PFSK-1 (cell line): Measurements from ENCODE around the gene MAP7.

Experiments
- FOXP2 ChIP-seq: optimal IDR thresholded peaks from 2 replicates; pipeline ENCODE3; 2011; ENCODE audit warnings: borderline replicate concordance, control low read depth, inconsistent platforms; ENCODE audit not compliant: insufficient read depth; ENCODE audit errors: extremely low read length, extremely low read depth
- POLR2AphosphoS5 ChIP-seq: IDR thresholded peaks from 2 replicates; pipeline ENCODE4 v1.6.1; 2012; ENCODE audit warnings: low read depth, mild to moderate bottlenecking, control low read depth, low read length, moderate library complexity
- SIN3A ChIP-seq: IDR thresholded peaks from 2 replicates; pipeline ENCODE4 v1.6.1; 2012; ENCODE audit warnings: mild to moderate bottlenecking, low read length, moderate library complexity, borderline replicate concordance; ENCODE audit not compliant: insufficient read depth
- TAF1 ChIP-seq: IDR thresholded peaks from 2 replicates; pipeline ENCODE4 v1.6.1; 2012; ENCODE audit warnings: low read length, control low read depth, borderline replicate concordance; ENCODE audit not compliant: insufficient read depth
- TF ChIP-seq, protein P1 (sequence below), 2 experiments: IDR thresholded peaks; 2 replicates each; pipeline versions ENCODE4 v1.6.1 to v1.8.0; 2011 to 2012; ENCODE audit warnings: low read depth in 2 of 2, low read length in 2 of 2, control low read depth in 1 of 2, inconsistent platforms in 1 of 2, mild to moderate bottlenecking in 1 of 2, moderate library complexity in 1 of 2; ENCODE audit not compliant: insufficient read depth in 1 of 2

Gene MAP7

DNA sequence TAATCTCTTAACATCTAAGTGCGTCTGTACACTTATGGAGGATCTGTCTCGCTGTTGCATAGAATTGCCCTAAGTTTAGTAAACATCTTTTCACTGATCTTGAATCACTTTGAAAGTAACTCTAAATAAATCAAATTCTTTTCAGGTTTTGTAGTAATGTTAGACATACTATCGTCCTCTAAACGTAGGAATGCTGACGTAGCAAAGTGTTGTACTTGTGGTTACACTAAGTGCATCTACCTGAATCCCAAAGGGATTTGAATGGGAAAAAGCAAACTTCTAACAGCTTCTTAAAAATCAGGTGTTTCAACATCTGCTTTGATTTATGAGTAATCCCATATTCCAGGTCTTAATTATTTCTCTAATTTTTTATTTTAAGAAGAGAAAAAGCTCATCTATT, 49.8 kb downstream of the MAP7 start:
- TF ChIP-seq FOXP2 (no peak), POLR2AphosphoS5 (no peak), SIN3A (no peak), TAF1 (no peak)
- TF ChIP-seq, protein P1, sequence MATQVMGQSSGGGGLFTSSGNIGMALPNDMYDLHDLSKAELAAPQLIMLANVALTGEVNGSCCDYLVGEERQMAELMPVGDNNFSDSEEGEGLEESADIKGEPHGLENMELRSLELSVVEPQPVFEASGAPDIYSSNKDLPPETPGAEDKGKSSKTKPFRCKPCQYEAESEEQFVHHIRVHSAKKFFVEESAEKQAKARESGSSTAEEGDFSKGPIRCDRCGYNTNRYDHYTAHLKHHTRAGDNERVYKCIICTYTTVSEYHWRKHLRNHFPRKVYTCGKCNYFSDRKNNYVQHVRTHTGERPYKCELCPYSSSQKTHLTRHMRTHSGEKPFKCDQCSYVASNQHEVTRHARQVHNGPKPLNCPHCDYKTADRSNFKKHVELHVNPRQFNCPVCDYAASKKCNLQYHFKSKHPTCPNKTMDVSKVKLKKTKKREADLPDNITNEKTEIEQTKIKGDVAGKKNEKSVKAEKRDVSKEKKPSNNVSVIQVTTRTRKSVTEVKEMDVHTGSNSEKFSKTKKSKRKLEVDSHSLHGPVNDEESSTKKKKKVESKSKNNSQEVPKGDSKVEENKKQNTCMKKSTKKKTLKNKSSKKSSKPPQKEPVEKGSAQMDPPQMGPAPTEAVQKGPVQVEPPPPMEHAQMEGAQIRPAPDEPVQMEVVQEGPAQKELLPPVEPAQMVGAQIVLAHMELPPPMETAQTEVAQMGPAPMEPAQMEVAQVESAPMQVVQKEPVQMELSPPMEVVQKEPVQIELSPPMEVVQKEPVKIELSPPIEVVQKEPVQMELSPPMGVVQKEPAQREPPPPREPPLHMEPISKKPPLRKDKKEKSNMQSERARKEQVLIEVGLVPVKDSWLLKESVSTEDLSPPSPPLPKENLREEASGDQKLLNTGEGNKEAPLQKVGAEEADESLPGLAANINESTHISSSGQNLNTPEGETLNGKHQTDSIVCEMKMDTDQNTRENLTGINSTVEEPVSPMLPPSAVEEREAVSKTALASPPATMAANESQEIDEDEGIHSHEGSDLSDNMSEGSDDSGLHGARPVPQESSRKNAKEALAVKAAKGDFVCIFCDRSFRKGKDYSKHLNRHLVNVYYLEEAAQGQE (IDR thresholded peaks at IDR 0.05; ENCODE audit: insufficient read depth in 1 of 2, low read depth in 2 of 2, low read length in 2 of 2): no peak

DNA sequence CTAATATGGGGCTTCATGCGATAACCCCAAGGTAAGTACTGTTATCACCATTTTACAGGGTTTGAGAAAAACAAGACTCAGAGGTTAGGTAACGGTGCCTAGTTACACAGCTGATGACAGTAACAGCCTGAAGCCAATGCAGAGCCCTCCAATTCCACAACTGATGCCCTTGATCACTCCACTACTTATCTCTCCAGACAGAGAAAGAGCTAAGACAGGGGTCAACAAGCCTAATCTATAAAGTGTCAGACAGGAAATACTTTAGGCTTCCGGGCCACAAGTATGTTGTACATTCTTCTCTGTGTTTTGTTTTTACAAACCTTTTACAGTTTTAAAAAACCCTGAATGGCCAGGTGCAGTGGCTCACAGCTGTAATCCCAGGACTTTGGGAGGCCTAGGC, 50.9 kb downstream of the MAP7 start:
- TF ChIP-seq, protein P1 (IDR thresholded peaks at IDR 0.05; ENCODE audit: insufficient read depth in 1 of 2, low read depth in 2 of 2, low read length in 2 of 2): no peak
- TF ChIP-seq POLR2AphosphoS5 (no peak), FOXP2 (no peak), SIN3A (no peak), TAF1 (no peak)

DNA sequence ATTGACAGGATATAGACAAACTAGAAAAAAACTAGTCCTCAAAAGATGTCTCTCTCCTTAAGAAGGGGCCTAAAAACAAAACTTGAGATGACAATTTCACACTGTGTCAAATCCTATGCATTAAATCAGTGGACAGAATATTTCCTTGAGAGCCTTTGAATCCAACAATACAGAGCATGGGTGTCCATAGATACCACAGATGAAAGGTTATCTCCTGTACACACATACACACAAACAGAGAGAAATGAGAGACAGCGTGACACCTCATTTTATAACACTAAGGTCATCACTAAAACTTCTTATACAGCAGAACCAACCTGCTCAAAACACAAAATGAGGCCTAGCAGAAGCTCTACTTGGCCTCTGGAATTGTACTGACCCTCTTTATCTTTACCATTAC, 55.5 kb downstream of the MAP7 start:
- TF ChIP-seq POLR2AphosphoS5: no peak
- no peak for TF ChIP-seq SIN3A
- TF ChIP-seq, protein P1 (IDR thresholded peaks at IDR 0.05; ENCODE audit: insufficient read depth in 1 of 2, low read depth in 2 of 2, low read length in 2 of 2): no peak

DNA sequence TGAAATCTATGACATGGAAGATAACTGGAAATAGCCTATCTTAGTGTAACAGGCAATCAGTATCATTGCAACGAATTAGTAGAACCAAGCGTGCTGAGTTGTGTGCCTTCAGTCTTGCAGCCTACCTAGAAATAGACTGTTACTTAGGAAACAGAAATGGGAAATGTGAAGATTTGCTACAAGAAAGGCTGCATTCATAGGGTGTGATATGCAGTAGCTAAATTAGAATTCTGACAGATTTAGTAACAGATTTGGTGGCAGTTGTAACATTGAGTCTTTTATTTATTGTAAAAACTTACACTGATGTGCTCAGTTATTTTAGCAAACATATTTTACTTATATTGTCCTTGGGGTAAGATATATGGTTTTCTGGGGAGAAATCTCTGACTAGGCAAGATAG, 56.2 kb downstream of the MAP7 start:
- TF ChIP-seq FOXP2: no peak
- TF ChIP-seq, protein P1 (IDR thresholded peaks at IDR 0.05; ENCODE audit: insufficient read depth in 1 of 2, low read depth in 2 of 2, low read length in 2 of 2): no peak
- no peak for TF ChIP-seq SIN3A
- no peak for TF ChIP-seq TAF1
- no peak for TF ChIP-seq POLR2AphosphoS5

DNA sequence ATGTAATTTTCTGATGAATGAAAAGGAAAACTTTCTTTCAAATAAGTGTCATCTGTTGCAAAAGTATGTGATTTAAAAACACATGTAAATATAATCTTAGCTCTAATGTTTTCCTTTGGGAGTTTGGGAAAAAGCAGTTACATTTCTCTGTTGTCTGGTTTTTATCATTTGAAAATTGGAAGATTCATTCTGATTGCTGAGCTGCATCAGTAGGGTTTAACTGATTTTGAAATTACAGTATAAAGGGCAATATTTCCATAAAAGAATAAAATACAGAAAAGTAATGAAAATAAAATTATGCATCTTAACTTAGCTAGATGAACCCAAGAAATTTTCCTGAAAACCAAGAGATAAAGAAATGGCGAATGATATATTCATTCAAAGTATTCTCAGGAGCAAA, 57.8 kb downstream of the MAP7 start:
- TF ChIP-seq TAF1 (no peak), POLR2AphosphoS5 (no peak), FOXP2 (no peak), SIN3A (no peak)
- TF ChIP-seq, protein P1 (IDR thresholded peaks at IDR 0.05; ENCODE audit: insufficient read depth in 1 of 2, low read depth in 2 of 2, low read length in 2 of 2): no peak
